GM20000 (cell line): Measurements from ENCODE around the gene NR2C1.

Source experiments
- DNase-seq: peaks from one replicate; pipeline ENCODE4 v3.0.0; 2012; ENCODE audit warnings: low spot score
- TF ChIP-seq, protein P1 (sequence below): IDR thresholded peaks from 2 replicates; pipeline ENCODE4 v1.5.1; 2012; ENCODE audit warnings: mild to moderate bottlenecking, control low read depth; ENCODE audit errors: extremely low read depth, missing control alignments

Gene NR2C1

GRCh38 chr12:95022477-95022876 lies 50.9 kb downstream of the NR2C1 start:
- no peak for DNase-seq
- TF ChIP-seq, protein P1, sequence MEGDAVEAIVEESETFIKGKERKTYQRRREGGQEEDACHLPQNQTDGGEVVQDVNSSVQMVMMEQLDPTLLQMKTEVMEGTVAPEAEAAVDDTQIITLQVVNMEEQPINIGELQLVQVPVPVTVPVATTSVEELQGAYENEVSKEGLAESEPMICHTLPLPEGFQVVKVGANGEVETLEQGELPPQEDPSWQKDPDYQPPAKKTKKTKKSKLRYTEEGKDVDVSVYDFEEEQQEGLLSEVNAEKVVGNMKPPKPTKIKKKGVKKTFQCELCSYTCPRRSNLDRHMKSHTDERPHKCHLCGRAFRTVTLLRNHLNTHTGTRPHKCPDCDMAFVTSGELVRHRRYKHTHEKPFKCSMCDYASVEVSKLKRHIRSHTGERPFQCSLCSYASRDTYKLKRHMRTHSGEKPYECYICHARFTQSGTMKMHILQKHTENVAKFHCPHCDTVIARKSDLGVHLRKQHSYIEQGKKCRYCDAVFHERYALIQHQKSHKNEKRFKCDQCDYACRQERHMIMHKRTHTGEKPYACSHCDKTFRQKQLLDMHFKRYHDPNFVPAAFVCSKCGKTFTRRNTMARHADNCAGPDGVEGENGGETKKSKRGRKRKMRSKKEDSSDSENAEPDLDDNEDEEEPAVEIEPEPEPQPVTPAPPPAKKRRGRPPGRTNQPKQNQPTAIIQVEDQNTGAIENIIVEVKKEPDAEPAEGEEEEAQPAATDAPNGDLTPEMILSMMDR = no peak

GRCh38 chr12:95017482-95017881 lies 55.9 kb downstream of the NR2C1 start:
- no peak for DNase-seq
- TF ChIP-seq, protein P1 = no peak

DNA sequence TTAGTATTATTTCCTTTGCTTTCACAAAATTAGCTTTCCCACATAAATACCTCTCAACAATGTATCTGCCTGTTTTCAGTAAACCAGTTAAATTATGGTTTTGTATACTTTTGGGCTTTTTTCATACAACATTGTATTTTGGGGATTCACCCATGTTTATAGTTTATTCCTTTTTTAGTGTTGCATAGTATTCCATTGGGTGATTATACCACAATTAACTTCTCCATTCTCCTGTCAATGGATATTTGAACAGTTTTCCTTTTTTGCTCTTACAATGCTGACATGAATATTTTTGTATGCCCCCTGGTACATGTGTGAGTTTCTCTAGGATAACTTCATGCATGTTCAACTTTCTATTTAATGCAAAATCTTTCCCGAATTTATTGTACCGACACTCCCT lies 57.3 kb downstream of the NR2C1 start:
- TF ChIP-seq, protein P1 = no peak
- no peak for DNase-seq

- no peak for DNase-seq
- TF ChIP-seq, protein P1 = no peak
Measured at GRCh38 chr12:95014554-95014953, 58.9 kb downstream of the NR2C1 start.

DNA sequence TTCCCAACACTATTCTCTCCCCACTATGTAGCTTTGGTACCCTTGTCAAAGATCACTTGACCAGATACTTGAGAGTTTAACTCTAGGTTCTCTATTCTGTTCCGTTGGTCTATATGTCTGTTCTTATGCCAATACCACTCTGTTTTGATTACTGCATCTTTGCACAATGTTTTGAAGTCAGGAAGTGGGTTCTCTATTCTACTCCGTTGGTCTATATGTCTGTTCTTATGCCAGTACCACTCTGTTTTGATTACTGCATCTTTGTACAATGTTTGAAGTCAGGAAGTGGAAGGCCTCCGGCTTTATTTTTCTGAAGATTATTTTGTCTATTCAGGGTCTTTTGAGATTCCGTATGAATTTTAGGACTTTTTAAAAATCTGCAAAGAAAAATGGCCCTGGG lies 67.2 kb downstream of the NR2C1 start:
- TF ChIP-seq, protein P1 = no peak

GRCh38 chr12:95004610-95005009 lies 68.8 kb downstream of the NR2C1 start:
- DNase-seq = no peak

More for the DNA sequence above, 67.2 kb downstream of the NR2C1 start:
- DNase-seq = no peak

GRCh38 chr12:95003921-95004272 lies 69.5 kb downstream of the NR2C1 start:
- TF ChIP-seq, protein P1 = no peak

More at GRCh38 chr12:95004610-95005009, 68.8 kb downstream of the NR2C1 start:
- TF ChIP-seq, protein P1 = no peak

More at GRCh38 chr12:95003921-95004272, 69.5 kb downstream of the NR2C1 start:
- DNase-seq = no peak
